Esophagus (tissue), 2 donors: ENCODE results near the gene ADAM12. TPM values are rescaled to one million over a fixed set of nuclear protein-coding genes. Genes with fewer than 3 reads are reported as not detected.

ENCODE experiments used
- H3K27ac ChIP-seq, 2 donors: one replicate each; pipeline ENCODE4 v1.5.1; 2013; ENCODE audit warnings: low read depth in 2 of 2, mild to moderate bottlenecking in 2 of 2, inconsistent platforms in 1 of 2, low read length in 1 of 2, moderate library complexity in 1 of 2
- H3K27me3 ChIP-seq, 2 donors: one replicate each; pipeline ENCODE4 v1.6.1; 2013; ENCODE audit warnings: low read length in 2 of 2, control low read depth in 1 of 2, mild to moderate bottlenecking in 1 of 2; ENCODE audit not compliant: insufficient read depth in 2 of 2, control insufficient read depth in 1 of 2
- H3K36me3 ChIP-seq, 2 donors: one replicate each; pipeline ENCODE4 v1.6.1; 2013; ENCODE audit warnings: low read length in 1 of 2; ENCODE audit not compliant: control insufficient read depth in 2 of 2, insufficient read depth in 2 of 2
- H3K4me1 ChIP-seq, 2 donors: one replicate each; pipeline ENCODE4 v1.6.1; 2013; ENCODE audit warnings: low read length in 1 of 2; ENCODE audit not compliant: control insufficient read depth in 2 of 2, insufficient read depth in 2 of 2
- H3K4me3 ChIP-seq, 2 donors: one replicate each; pipeline ENCODE4 v1.5.1; 2013; ENCODE audit warnings: low read length in 2 of 2, mild to moderate bottlenecking in 2 of 2, low read depth in 1 of 2, moderate library complexity in 1 of 2
- H3K9me3 ChIP-seq, 2 donors: one replicate each; pipeline ENCODE4 v1.6.1; 2013; ENCODE audit warnings: mild to moderate bottlenecking in 2 of 2, low read depth in 1 of 2, low read length in 1 of 2, moderate library complexity in 1 of 2; ENCODE audit not compliant: control insufficient read depth in 2 of 2, insufficient read depth in 1 of 2
- WGBS, 2 donors: extraction: QIAGEN DNeasy Blood & Tissue Kit; methylation state at CpG; one replicate each; pipeline ENCODE4 v1.1.7; 2013; 5-methylcytosine and 5-hydroxymethylcytosine counted together
- polyA plus RNA-seq, 2 donors: library from polyadenylated mRNA; stranded (reverse); fragments of 200-250 nt; gene quantifications; one replicate each; pipeline ENCODE4 v1.2.3, GENCODE V29; 2013
- donor health status: healthy with polysubstance abuse.
- donor health status: Bipolar disorder and iron deficiency.

The ADAM12 gene
- polyA plus RNA-seq, 2 donors: under 0.01 to 0.06 TPM

GRCh38 chr10:125990974-125991373 lies 397.3 kb downstream of the ADAM12 start:
- Histone ChIP-seq H3K27ac (no peak overlapping the region), H3K9me3 (no peaks in the 10 kb centered on the region), H3K4me3 (no peak overlapping the region), H3K27me3 (no peaks in the 10 kb centered on the region), H3K4me1 (no peaks in the 10 kb centered on the region), H3K36me3 (no peaks in the 10 kb centered on the region)
- 97 to 99% methylated on average over 2 of the region's 2 CpGs for WGBS, 2 donors

DNA sequence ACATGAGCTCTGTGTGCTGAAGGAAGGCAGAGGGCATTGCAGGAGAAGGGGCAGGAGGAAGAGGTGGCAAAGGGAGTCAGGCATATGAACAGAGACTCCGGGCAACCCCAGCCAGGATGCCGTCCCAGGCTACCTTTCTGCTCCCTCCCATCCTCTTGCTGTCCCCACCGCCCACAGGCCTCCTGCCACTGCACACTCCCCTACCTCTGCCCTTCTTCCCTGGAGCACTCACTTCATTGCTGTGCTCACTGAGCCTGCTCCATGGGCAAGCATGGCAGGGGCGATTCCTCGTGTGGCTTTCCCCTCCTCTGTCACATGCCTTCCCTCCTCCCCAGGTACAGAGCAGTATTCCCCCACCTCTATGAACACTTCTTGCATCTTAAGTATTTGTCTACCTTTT lies 398.5 kb downstream of the ADAM12 start:
- Histone ChIP-seq H3K36me3 (no peaks in the 10 kb centered on the region), H3K9me3 (no peaks in the 10 kb centered on the region), H3K27me3 (no peaks in the 10 kb centered on the region), H3K4me3 (no peak overlapping the region), H3K27ac (no peak overlapping the region), H3K4me1 (no peaks in the 10 kb centered on the region)
- 96 to 98% methylated on average over 5 of the region's 5 CpGs for WGBS, 2 donors

GRCh38 chr10:125985557-125986240 lies 402.6 kb downstream of the ADAM12 start:
- no peaks in the 10 kb centered on the region for H3K4me1 ChIP-seq
- H3K36me3 ChIP-seq: no peaks in the 10 kb centered on the region
- no peak overlapping the region for H3K4me3 ChIP-seq
- H3K27me3 ChIP-seq: no peaks in the 10 kb centered on the region
- no peaks in the 10 kb centered on the region for H3K9me3 ChIP-seq
- 83 to 88% methylated on average over 5 of the region's 5 CpGs for WGBS, 2 donors
- H3K27ac ChIP-seq: no peak overlapping the region

DNA sequence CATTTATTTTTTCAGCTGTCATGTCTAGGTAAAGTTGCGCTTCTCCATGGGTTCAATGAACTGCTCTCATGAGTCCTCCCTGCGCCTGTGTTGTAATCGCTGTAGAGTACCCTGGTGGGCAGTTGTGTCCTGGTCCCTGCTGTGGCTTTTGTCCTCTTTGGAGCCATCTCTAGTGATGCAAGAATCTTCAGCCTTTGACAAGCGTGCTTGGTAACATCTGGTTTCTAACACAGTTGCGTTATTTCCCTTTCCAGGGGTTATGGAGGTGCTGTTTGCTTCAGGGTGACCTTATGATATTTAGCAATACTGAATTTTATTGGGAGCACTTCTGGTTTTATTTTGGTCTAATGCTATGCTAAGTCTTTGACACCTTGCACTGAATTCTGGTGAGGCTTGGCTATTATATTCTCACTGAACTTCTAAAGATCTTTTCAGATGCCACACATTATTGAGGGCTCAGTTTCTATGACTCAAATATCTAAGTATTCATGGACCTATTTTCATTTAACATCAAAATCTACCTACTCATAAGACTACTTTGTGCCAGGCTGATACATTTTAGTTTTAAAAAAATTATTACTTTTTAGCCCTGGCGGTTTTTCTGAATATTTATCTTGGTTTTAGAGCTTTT lies 403.3 kb downstream of the ADAM12 start:
- Histone ChIP-seq H3K36me3 (no peaks in the 10 kb centered on the region), H3K9me3 (no peaks in the 10 kb centered on the region), H3K27me3 (no peaks in the 10 kb centered on the region), H3K27ac (no peak overlapping the region), H3K4me3 (no peak overlapping the region), H3K4me1 (no peaks in the 10 kb centered on the region)
- WGBS, 2 donors: 84 to 89% methylated on average over 6 of the region's 6 CpGs

- 77 to 81% methylated on average over 4 of the region's 4 CpGs for WGBS, 2 donors
Observed at GRCh38 chr10:125984346-125984745, 403.9 kb downstream of the ADAM12 start.

GRCh38 chr10:125983656-125984055 lies 404.6 kb downstream of the ADAM12 start:
- Histone ChIP-seq H3K4me1 (no peaks in the 10 kb centered on the region), H3K4me3 (no peak overlapping the region), H3K27me3 (no peaks in the 10 kb centered on the region), H3K36me3 (no peaks in the 10 kb centered on the region), H3K27ac (no peak overlapping the region), H3K9me3 (no peaks in the 10 kb centered on the region)
- 93 to 97% methylated on average over 5 of the region's 5 CpGs for WGBS, 2 donors

More at GRCh38 chr10:125984346-125984745, 403.9 kb downstream of the ADAM12 start:
- H3K27ac ChIP-seq: no peak overlapping the region
- no peaks in the 10 kb centered on the region for H3K9me3 ChIP-seq
- no peaks in the 10 kb centered on the region for H3K27me3 ChIP-seq
- H3K36me3 ChIP-seq: no peaks in the 10 kb centered on the region
- H3K4me1 ChIP-seq: no peaks in the 10 kb centered on the region
- H3K4me3 ChIP-seq: no peak overlapping the region

GRCh38 chr10:125983161-125983560 lies 405.1 kb downstream of the ADAM12 start:
- H3K36me3 ChIP-seq: no peaks in the 10 kb centered on the region
- no peaks in the 10 kb centered on the region for H3K27me3 ChIP-seq
- H3K4me1 ChIP-seq: no peaks in the 10 kb centered on the region
- H3K4me3 ChIP-seq: no peak overlapping the region
- no peaks in the 10 kb centered on the region for H3K9me3 ChIP-seq
- H3K27ac ChIP-seq: no peak overlapping the region
- WGBS, 2 donors: 76 to 87% methylated on average over 6 of the region's 6 CpGs

DNA sequence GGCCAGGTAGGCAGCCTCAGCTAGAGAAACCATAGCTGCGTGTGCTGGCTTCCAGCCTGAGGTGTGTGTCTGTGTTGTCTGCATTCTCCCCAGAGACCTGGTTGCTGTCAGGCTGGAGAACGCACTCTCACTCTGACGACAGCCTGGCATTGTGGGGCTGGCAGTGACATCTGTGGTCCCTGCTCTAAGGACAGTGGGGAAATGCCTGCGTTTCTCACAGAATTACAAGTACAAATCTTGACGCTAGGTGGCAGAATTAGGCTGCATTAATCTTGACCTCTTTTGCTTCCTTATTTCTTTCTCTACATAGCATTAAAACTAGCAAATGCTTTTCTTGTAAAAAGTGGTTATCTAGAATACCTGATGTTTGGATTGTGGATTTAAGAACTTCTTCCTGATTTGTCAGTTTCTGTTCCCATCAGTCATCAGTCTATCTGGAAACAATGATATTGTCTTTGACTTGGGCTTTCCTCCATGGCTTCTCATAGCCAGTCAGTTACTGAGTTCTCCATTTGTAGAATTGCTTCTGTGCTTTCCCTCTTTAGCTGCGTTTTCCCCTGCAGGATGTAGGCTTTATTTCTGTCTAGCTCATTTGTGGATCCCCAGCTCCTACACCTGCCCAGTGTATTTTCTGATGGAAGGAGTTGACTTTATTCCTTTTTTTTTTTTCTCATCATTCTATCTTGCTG lies 405.9 kb downstream of the ADAM12 start:
- Histone ChIP-seq H3K27me3 (no peaks in the 10 kb centered on the region), H3K9me3 (no peaks in the 10 kb centered on the region), H3K4me3 (no peak overlapping the region), H3K27ac (no peak overlapping the region), H3K36me3 (no peaks in the 10 kb centered on the region), H3K4me1 (no peaks in the 10 kb centered on the region)
- 13 to 14% methylated on average over 6 of the region's 6 CpGs for WGBS, 2 donors

DNA sequence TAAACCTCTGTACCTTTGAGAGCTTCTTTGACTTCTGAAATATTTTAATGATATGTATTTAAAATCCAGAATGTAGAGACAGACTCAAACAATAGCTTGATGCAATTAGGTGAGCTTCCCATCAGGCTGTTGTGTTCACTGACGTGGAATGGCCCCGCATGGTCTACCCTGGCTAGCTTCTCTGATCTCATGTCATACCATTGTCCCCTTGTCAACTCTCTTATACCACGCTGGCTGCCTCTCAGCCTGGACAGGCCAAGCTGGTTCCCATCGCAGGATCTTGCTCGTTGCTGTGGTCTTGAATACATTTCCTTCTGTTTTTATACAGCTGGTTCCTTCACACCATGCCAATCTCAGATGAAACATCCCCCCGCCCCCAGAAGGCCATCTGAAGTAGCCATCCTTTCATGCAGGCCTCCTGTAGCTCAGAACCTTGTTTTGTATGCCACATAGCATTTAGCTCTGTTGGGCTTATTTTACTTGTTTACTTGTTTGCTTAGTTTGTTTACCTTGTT lies 407.7 kb downstream of the ADAM12 start:
- H3K9me3 ChIP-seq: no peaks in the 10 kb centered on the region
- H3K4me3 ChIP-seq: no peak overlapping the region
- H3K36me3 ChIP-seq: no peaks in the 10 kb centered on the region
- H3K27me3 ChIP-seq: no peaks in the 10 kb centered on the region
- 73 to 80% methylated on average over 6 of the region's 6 CpGs for WGBS, 2 donors
- no peak overlapping the region for H3K27ac ChIP-seq
- H3K4me1 ChIP-seq: no peaks in the 10 kb centered on the region
